Smooth muscle cell (in vitro differentiated cells): Measurements from ENCODE around the gene CCDC7. TPM values are rescaled to one million over a fixed set of nuclear protein-coding genes. Genes with fewer than 3 reads are reported as not detected.
"Not testable (repeated sequence)": the region's sequence is repeated elsewhere in the genome, so short reads cannot be mapped to it uniquely, and the experiment has no call there.

ENCODE experiments used
- DNase-seq: peaks from one replicate; lab custom pipeline; 2025; ENCODE audit not compliant: unreplicated experiment; lab: John Stamatoyannopoulos, UW
- H2AFZ ChIP-seq: fragments of 200-600 bp; sonication (generic); 2 replicates; pipeline ENCODE4 v1.6.0; 2016; ENCODE audit warnings: antibody characterized with exemption, low read depth, mild to moderate bottlenecking
- H3F3A ChIP-seq: fragments of 200-600 bp; sonication (generic); 2 replicates; pipeline ENCODE4 v1.6.0; 2017; ENCODE audit warnings: antibody characterized with exemption, low read depth
- H3K27ac ChIP-seq: fragments of 200-600 bp; sonication (generic); 2 replicates; pipeline ENCODE4 v1.5.1; 2016; ENCODE audit warnings: low read depth, mild to moderate bottlenecking
- H3K27me3 ChIP-seq: fragments of 200-600 bp; sonication (generic); 2 replicates; pipeline ENCODE4 v1.6.1; 2016; ENCODE audit warnings: low read depth, mild to moderate bottlenecking
- H3K36me3 ChIP-seq: fragments of 200-600 bp; sonication (generic); 2 replicates; pipeline ENCODE4 v1.5.1; 2016; ENCODE audit warnings: low read depth
- H3K4me1 ChIP-seq: fragments of 200-600 bp; sonication (generic); 2 replicates; pipeline ENCODE4 v1.5.1; 2016; ENCODE audit warnings: low read depth
- H3K4me2 ChIP-seq: fragments of 200-600 bp; sonication (generic); 2 replicates; pipeline ENCODE4 v1.6.0; 2016; ENCODE audit warnings: mild to moderate bottlenecking
- H3K4me3 ChIP-seq: fragments of 200-600 bp; sonication (generic); 2 replicates; pipeline ENCODE4 v1.5.1; 2016; ENCODE audit warnings: mild to moderate bottlenecking
- H3K79me2 ChIP-seq: fragments of 200-600 bp; sonication (generic); 2 replicates; pipeline ENCODE4 v1.6.0; 2016; ENCODE audit warnings: low read depth, mild to moderate bottlenecking
- H3K9ac ChIP-seq: fragments of 200-600 bp; sonication (generic); 2 replicates; pipeline ENCODE4 v1.6.0; 2016; ENCODE audit warnings: low read depth
- H3K9me3 ChIP-seq: fragments of 200-600 bp; sonication (generic); replicated peaks from 2 replicates; pipeline ENCODE4 v1.5.1; 2016; ENCODE audit warnings: low read depth
- H4K20me1 ChIP-seq: fragments of 200-600 bp; sonication (generic); 2 replicates; pipeline ENCODE4 v1.6.0; 2016; ENCODE audit warnings: low read depth
- CTCF ChIP-seq: fragments of 200-600 bp; sonication (generic); IDR thresholded peaks from 2 replicates; pipeline ENCODE4 v1.5.1; 2017; ENCODE audit warnings: borderline replicate concordance, mild to moderate bottlenecking, antibody characterized with exemption; ENCODE audit not compliant: insufficient read depth, poor library complexity, severe bottlenecking
- WGBS: methylation state at CpG from one replicate; pipeline ENCODE4 v1.1.7; 2016; ENCODE audit warnings: low lambda C conversion rate; 5-methylcytosine and 5-hydroxymethylcytosine counted together
- polyA plus RNA-seq: library from polyadenylated mRNA; unstranded; fragments of >200 nt; fragmentation: Nextera tagmentation; extraction: Ambion mirVana; gene quantifications from 2 replicates; pipeline ENCODE4 v1.2.1, GENCODE V29; 2016
- total RNA-seq: library from RNA; depleted of rRNA; stranded (reverse); fragments of >200 nt; gene quantifications from 2 replicates; pipeline ENCODE4 v1.2.3, GENCODE V29; 2014

The CCDC7 gene
- total and polyA plus RNA-seq, 2 experiments from 2014 or later, result 1.5 to 4.2 TPM

GRCh38 chr10:32481606-32482005 is 35.7 kb downstream of the CCDC7 start:
- TF ChIP-seq CTCF, result no peak
- no peaks in the 10 kb centered on the region for H3K4me1 ChIP-seq
- no peaks in the 10 kb centered on the region for H3F3A ChIP-seq
- H2AFZ ChIP-seq, result no peak overlapping the region
- no peak overlapping the region for H3K4me2 ChIP-seq
- peaks cover 14% of the 10 kb centered on the region for H3K36me3 ChIP-seq
- DNase-seq, result no peak
- no peak overlapping the region for H3K27ac ChIP-seq
- H3K9me3 ChIP-seq, result peaks cover 15% of the 10 kb centered on the region
- H4K20me1 ChIP-seq, result no peaks in the 10 kb centered on the region
- H3K27me3 ChIP-seq, result no peaks in the 10 kb centered on the region
- no peaks in the 10 kb centered on the region for H3K79me2 ChIP-seq
- H3K4me3 ChIP-seq, result no peak overlapping the region
- no peak overlapping the region for H3K9ac ChIP-seq

- H3F3A ChIP-seq, H2AFZ ChIP-seq, H3K4me2 ChIP-seq, H3K9ac ChIP-seq, H4K20me1 ChIP-seq, H3K27ac ChIP-seq, H3K27me3 ChIP-seq, H3K79me2 ChIP-seq, H3K4me3 ChIP-seq, H3K4me1 ChIP-seq, DNase-seq: not testable (repeated sequence)
- Histone ChIP-seq H3K36me3 (peaks cover 14% of the 10 kb centered on the region), H3K9me3 (peaks cover 15% of the 10 kb centered on the region)
Observed at GRCh38 chr10:32483019-32483502, 37.1 kb downstream of the CCDC7 start.

GRCh38 chr10:32488038-32488437 is 42.1 kb downstream of the CCDC7 start:
- H4K20me1 ChIP-seq, H3K36me3 ChIP-seq, H3K9ac ChIP-seq, DNase-seq, H3K4me2 ChIP-seq, H3K9me3 ChIP-seq, H3K4me3 ChIP-seq, H3K27me3 ChIP-seq, H3F3A ChIP-seq, H3K27ac ChIP-seq, H2AFZ ChIP-seq, H3K4me1 ChIP-seq, H3K79me2 ChIP-seq: not testable (repeated sequence)
- WGBS, result 79% methylated on average over 10 of the region's 10 CpGs

GRCh38 chr10:32489158-32489557 is 43.2 kb downstream of the CCDC7 start:
- TF ChIP-seq CTCF, result no peak
- Histone ChIP-seq H2AFZ (no peak overlapping the region), H4K20me1 (no peaks in the 10 kb centered on the region), H3K36me3 (no peaks in the 10 kb centered on the region), H3K79me2 (no peaks in the 10 kb centered on the region), H3K9ac (no peak overlapping the region), H3F3A (no peaks in the 10 kb centered on the region), H3K9me3 (no peaks in the 10 kb centered on the region), H3K4me3 (no peak overlapping the region), H3K27ac (no peak overlapping the region), H3K4me2 (no peak overlapping the region), H3K4me1 (no peaks in the 10 kb centered on the region), H3K27me3 (no peaks in the 10 kb centered on the region)
- 75% methylated on average over 1 of the region's 1 CpG for WGBS
- DNase-seq, result no peak

- Histone ChIP-seq H3K4me2 (no peak overlapping the region), H3F3A (no peaks in the 10 kb centered on the region), H4K20me1 (no peaks in the 10 kb centered on the region), H3K4me3 (no peak overlapping the region), H3K79me2 (no peaks in the 10 kb centered on the region), H3K9me3 (no peaks in the 10 kb centered on the region), H2AFZ (no peak overlapping the region), H3K9ac (no peak overlapping the region), H3K27ac (no peak overlapping the region), H3K4me1 (no peaks in the 10 kb centered on the region), H3K36me3 (no peaks in the 10 kb centered on the region), H3K27me3 (no peaks in the 10 kb centered on the region)
- no peak for TF ChIP-seq CTCF
- no peak for DNase-seq
Observed at GRCh38 chr10:32489901-32490300, 44.0 kb downstream of the CCDC7 start.

GRCh38 chr10:32494562-32494961 is 48.6 kb downstream of the CCDC7 start:
- 100% methylated on average over 2 of the region's 2 CpGs for WGBS
- H3F3A ChIP-seq, H3K4me2 ChIP-seq, H3K9ac ChIP-seq, H3K4me1 ChIP-seq, DNase-seq, H3K79me2 ChIP-seq, H3K27ac ChIP-seq, H4K20me1 ChIP-seq, H2AFZ ChIP-seq, H3K27me3 ChIP-seq, H3K36me3 ChIP-seq, H3K4me3 ChIP-seq, H3K9me3 ChIP-seq: not testable (repeated sequence)

- not testable (repeated sequence) for H3F3A ChIP-seq, H3K9ac ChIP-seq, H3K27ac ChIP-seq, H3K4me2 ChIP-seq, H3K9me3 ChIP-seq, H3K79me2 ChIP-seq, H3K4me3 ChIP-seq, H2AFZ ChIP-seq, DNase-seq, H4K20me1 ChIP-seq, H3K27me3 ChIP-seq, H3K4me1 ChIP-seq, H3K36me3 ChIP-seq
- 93% methylated on average over 15 of the region's 31 CpGs for WGBS
Observed at GRCh38 chr10:32500136-32500535, 54.2 kb downstream of the CCDC7 start.
